Naive B cell (primary cell): ENCODE results near the gene HTATIP2. TPM values are rescaled to one million over a fixed set of nuclear protein-coding genes. Genes with fewer than 3 reads are reported as not detected.
A peak's percentile ranks its signal among the peaks of the same experiment; 100 is the strongest.

Source experiments
- ATAC-seq, 2 donors: fragments of 150-1000 bp; cut with Tn5 transposase; 2 replicates each; pipeline ENCODE4 v1.10.0; 2021; ENCODE audit warnings: low read depth in 2 of 2, mild to moderate bottlenecking in 2 of 2, moderate library complexity in 2 of 2
- DNase-seq: peaks from one replicate; pipeline ENCODE4 v3.0.0; 2022
- H3K27ac Mint-ChIP-seq, 6 donors: one replicate each; pipeline ENCODE4 v1.8.0; 2020 to 2022; ENCODE audit warnings: mild to moderate bottlenecking in 6 of 6, mixed read lengths in 6 of 6, moderate library complexity in 5 of 6, inconsistent platforms in 2 of 6
- H3K27me3 Mint-ChIP-seq, 3 donors: one replicate each; pipeline ENCODE4 v1.8.0; 2021 to 2022; ENCODE audit warnings: mixed read lengths in 3 of 3, mild to moderate bottlenecking in 1 of 3
- H3K36me3 Mint-ChIP-seq, 2 donors: one replicate each; pipeline ENCODE4 v1.8.0; 2020 to 2022; ENCODE audit warnings: mixed read lengths in 2 of 2, inconsistent platforms in 1 of 2, mild to moderate bottlenecking in 1 of 2
- H3K4me1 Mint-ChIP-seq, 3 donors: one replicate each; pipeline ENCODE4 v1.8.0; 2020 to 2022; ENCODE audit warnings: mixed read lengths in 3 of 3, inconsistent platforms in 1 of 3, mild to moderate bottlenecking in 1 of 3, moderate library complexity in 1 of 3
- H3K4me3 Mint-ChIP-seq, 8 donors: one replicate each; pipeline ENCODE4 v1.8.0; 2020 to 2022; ENCODE audit warnings: mild to moderate bottlenecking in 8 of 8, mixed read lengths in 8 of 8, moderate library complexity in 8 of 8, inconsistent platforms in 2 of 8
- H3K9me3 Mint-ChIP-seq, 7 donors: one replicate each; pipeline ENCODE4 v1.8.0; 2020 to 2022; ENCODE audit warnings: mixed read lengths in 7 of 7, mild to moderate bottlenecking in 5 of 7, inconsistent platforms in 2 of 7, moderate library complexity in 1 of 7
- polyA plus RNA-seq, 6 donors: library from polyadenylated mRNA; unstranded; fragments of 300-500 nt; fragmentation: Illumina TruSeq; gene quantifications; one replicate each; pipeline ENCODE4 v1.2.3, GENCODE V29; 2021; ENCODE audit warnings: low read depth in 6 of 6

Gene HTATIP2
- polyA plus RNA-seq, result 100 to 1,000 TPM in 1 of 6 donors, 10 to 100 TPM in 5; 57.9 to 113 (median 68.7) TPM

- H3K27ac Mint-ChIP-seq, result peak within 1 kb of the TSS; percentile 61 to 97 (median 91)
- peaks cover 0 to 9% (median 4%) of the 10 kb centered on the region in 7 donors for H3K9me3 Mint-ChIP-seq
- peak; percentile 81 to 89 for ATAC-seq
- peaks cover 8 to 11% of the 10 kb centered on the region in 2 donors for H3K36me3 Mint-ChIP-seq
- H3K4me3 Mint-ChIP-seq, result peak within 1 kb of the TSS; percentile 90 to 97 (median 94)
- H3K4me1 Mint-ChIP-seq, result peaks cover 36 to 55% (median 44%) of the 10 kb centered on the region in 3 donors
- no peaks in the 10 kb centered on the region for H3K27me3 Mint-ChIP-seq
- peak; percentile 75 for DNase-seq
These were observed at the start of gene HTATIP2 for GRCh38 chr11:20363500-20364340. HTATIP2 (plus strand) TSS chr11:20363714; CDS start chr11:20364238, 524 bp downstream.

- H3K9me3 Mint-ChIP-seq, result no peaks in the 10 kb centered on the region
- no peak for DNase-seq
- H3K4me3 Mint-ChIP-seq, result no peak overlapping the region
- ATAC-seq, result no peak
- no peaks in the 10 kb centered on the region for H3K4me1 Mint-ChIP-seq
- H3K36me3 Mint-ChIP-seq, result no peaks in the 10 kb centered on the region
- no peak overlapping the region for H3K27ac Mint-ChIP-seq
- H3K27me3 Mint-ChIP-seq, result peaks cover 4 to 38% (median 11%) of the 10 kb centered on the region in 3 donors
These were observed 47.7 kb upstream of the HTATIP2 start for GRCh38 chr11:20315800-20316199.

- Mint-ChIP-seq H3K36me3 (no peaks in the 10 kb centered on the region), H3K9me3 (peaks cover 0 to 2% (median 0%) of the 10 kb centered on the region in 7 donors), H3K4me3 (no peak overlapping the region), H3K27ac (no peak overlapping the region), H3K27me3 (peaks cover 10 to 36% (median 15%) of the 10 kb centered on the region in 3 donors), H3K4me1 (no peaks in the 10 kb centered on the region)
- ATAC-seq (no peak), DNase-seq (no peak)
These were observed 42.3 kb upstream of the HTATIP2 start for GRCh38 chr11:20321177-20321576.

GRCh38 chr11:20327377-20327935 lies 36.1 kb upstream of the HTATIP2 start:
- no peaks in the 10 kb centered on the region for H3K4me1 Mint-ChIP-seq
- no peaks in the 10 kb centered on the region for H3K36me3 Mint-ChIP-seq
- no peak overlapping the region for H3K27ac Mint-ChIP-seq
- DNase-seq, result no peak
- peaks cover 0 to 2% (median 0%) of the 10 kb centered on the region in 7 donors for H3K9me3 Mint-ChIP-seq
- no peak overlapping the region for H3K4me3 Mint-ChIP-seq
- H3K27me3 Mint-ChIP-seq, result peaks cover 23 to 57% (median 57%) of the 10 kb centered on the region in 3 donors
- no peak for ATAC-seq

GRCh38 chr11:20336056-20336455 lies 27.5 kb upstream of the HTATIP2 start:
- Mint-ChIP-seq H3K27me3 (peaks cover 54 to 60% (median 60%) of the 10 kb centered on the region in 3 donors), H3K4me3 (no peak overlapping the region), H3K4me1 (no peaks in the 10 kb centered on the region), H3K36me3 (no peaks in the 10 kb centered on the region), H3K27ac (no peak overlapping the region), H3K9me3 (no peaks in the 10 kb centered on the region)
- DNase-seq, result no peak
- ATAC-seq, result no peak

- no peak for ATAC-seq
- Mint-ChIP-seq H3K27ac (no peak overlapping the region), H3K9me3 (no peaks in the 10 kb centered on the region), H3K4me3 (no peak overlapping the region), H3K36me3 (no peaks in the 10 kb centered on the region), H3K27me3 (peaks cover 64 to 73% (median 65%) of the 10 kb centered on the region in 3 donors), H3K4me1 (no peaks in the 10 kb centered on the region)
- no peak for DNase-seq
These were observed 25.9 kb upstream of the HTATIP2 start for GRCh38 chr11:20337526-20338154.

- no peak for ATAC-seq
- Mint-ChIP-seq H3K27me3 (peaks cover 39 to 79% (median 62%) of the 10 kb centered on the region in 3 donors), H3K4me1 (peaks cover 4 to 9% (median 6%) of the 10 kb centered on the region in 3 donors), H3K9me3 (no peaks in the 10 kb centered on the region), H3K27ac (no peak overlapping the region), H3K36me3 (no peaks in the 10 kb centered on the region), H3K4me3 (no peak overlapping the region)
- no peak for DNase-seq
These were observed 21.0 kb upstream of the HTATIP2 start for GRCh38 chr11:20342347-20343141.

GRCh38 chr11:20351136-20351535 lies 12.4 kb upstream of the HTATIP2 start:
- DNase-seq, result no peak
- Mint-ChIP-seq H3K27me3 (peaks cover 0 to 38% (median 0%) of the 10 kb centered on the region in 3 donors), H3K36me3 (no peaks in the 10 kb centered on the region), H3K4me1 (peaks cover 6 to 8% (median 7%) of the 10 kb centered on the region in 3 donors), H3K4me3 (no peak overlapping the region), H3K9me3 (no peaks in the 10 kb centered on the region), H3K27ac (no peak overlapping the region)
- ATAC-seq, result no peak

- no peak for DNase-seq
- Mint-ChIP-seq H3K4me1 (peaks cover under 1 to 4% (median under 1%) of the 10 kb centered on the region in 3 donors), H3K9me3 (no peaks in the 10 kb centered on the region), H3K27me3 (peaks cover 0 to 33% (median 6%) of the 10 kb centered on the region in 3 donors), H3K27ac (no peak overlapping the region), H3K36me3 (no peaks in the 10 kb centered on the region), H3K4me3 (no peak overlapping the region)
- ATAC-seq, result no peak
These were observed 11.7 kb upstream of the HTATIP2 start for GRCh38 chr11:20351751-20352262.

GRCh38 chr11:20353829-20354434 lies 9.6 kb upstream of the HTATIP2 start:
- ATAC-seq, result peak in 1 of 2 donors; percentile 46
- no peak overlapping the region for H3K4me3 Mint-ChIP-seq
- no peaks in the 10 kb centered on the region for H3K9me3 Mint-ChIP-seq
- H3K27ac Mint-ChIP-seq, result no peak overlapping the region
- no peak for DNase-seq
- H3K4me1 Mint-ChIP-seq, result peaks cover 0 to 4% (median 0%) of the 10 kb centered on the region in 3 donors
- H3K27me3 Mint-ChIP-seq, result peaks cover 12 to 26% (median 13%) of the 10 kb centered on the region in 3 donors
- H3K36me3 Mint-ChIP-seq, result no peaks in the 10 kb centered on the region

GRCh38 chr11:20355221-20356219 lies 8.0 kb upstream of the HTATIP2 start:
- ATAC-seq (peak; percentile 83 to 91), DNase-seq (peak; percentile 18)
- Mint-ChIP-seq H3K36me3 (peaks cover 0 to 3% of the 10 kb centered on the region in 2 donors), H3K4me1 (peaks cover 3 to 10% (median 6%) of the 10 kb centered on the region in 3 donors), H3K27me3 (peaks cover 12 to 26% (median 13%) of the 10 kb centered on the region in 3 donors), H3K9me3 (peaks cover 0 to 4% (median under 1%) of the 10 kb centered on the region in 7 donors), H3K4me3 (no peak overlapping the region), H3K27ac (peak overlapping the region in 1 of 6 donors; percentile 37)
